Upper lobe of left lung (tissue), 6 donors: ENCODE data around the gene TP53BP1. TPM values are rescaled to one million over a fixed set of nuclear protein-coding genes. Genes with fewer than 3 reads are reported as not detected.

Source experiments
- ATAC-seq, 2 donors: fragments of 200-7000 bp; cut with Tn5 transposase; one replicate each; pipeline ENCODE4 v1.9.1; 2022; ENCODE audit warnings: mild to moderate bottlenecking in 2 of 2, moderate library complexity in 2 of 2; ENCODE audit not compliant: low FRiP score in 2 of 2
- DNase-seq, 2 donors: peaks; one replicate each; pipeline ENCODE4 v3.0.0-alpha.2; 2019 to 2020
- H3K27ac ChIP-seq, 4 donors: fragments of 200-600 bp; sonication (generic); one replicate each; pipeline ENCODE4 v1.5.1; 2016 to 2019
- H3K27me3 ChIP-seq, 4 donors: fragments of 200-600 bp; sonication (generic); one replicate each; pipeline ENCODE4 v1.5.1; 2017 to 2019
- H3K36me3 ChIP-seq, 4 donors: fragments of 200-600 bp; sonication (generic); one replicate each; pipeline ENCODE4 v1.5.1; 2016 to 2019
- H3K4me1 ChIP-seq, 4 donors: fragments of 200-600 bp; sonication (generic); one replicate each; pipeline ENCODE4 v1.5.1; 2018 to 2019
- H3K4me3 ChIP-seq, 4 donors: fragments of 200-600 bp; sonication (generic); one replicate each; pipeline ENCODE4 v1.5.1; 2017 to 2019; ENCODE audit warnings: mild to moderate bottlenecking in 2 of 4, moderate library complexity in 1 of 4
- H3K9me3 ChIP-seq, 4 donors: fragments of 200-600 bp; sonication (generic); one replicate each; pipeline ENCODE4 v1.5.1; 2018 to 2019
- CTCF ChIP-seq, 6 experiments: fragments of 450-650 bp in 4 of 6; fragments of 200-600 bp in 2 of 6; sonication (generic) in 2 of 6; IDR thresholded peaks; one replicate each; pipeline ENCODE4 v1.5.1; 2016 to 2019; ENCODE audit warnings: antibody characterized with exemption in 6 of 6
- EP300 ChIP-seq, 4 donors: sonication (generic); formaldehyde crosslinking; IDR thresholded peaks; one replicate each; pipeline ENCODE4 v1.5.1; 2017; ENCODE audit warnings: antibody characterized with exemption in 4 of 4, control low read depth in 2 of 4
- POLR2A ChIP-seq, 4 donors: fragments of 450-650 bp; IDR thresholded peaks; one replicate each; pipeline ENCODE4 v1.5.1; 2016 to 2017; ENCODE audit warnings: antibody characterized with exemption in 4 of 4, mild to moderate bottlenecking in 2 of 4
- POLR2AphosphoS5 ChIP-seq, 2 donors: sonication (generic); formaldehyde crosslinking; IDR thresholded peaks; one replicate each; pipeline ENCODE4 v1.5.1; 2017; ENCODE audit warnings: antibody characterized with exemption in 2 of 2
- WGBS, 2 donors: methylation state at CpG; one replicate each; pipeline ENCODE4 v1.1.5; 2017 to 2018; 5-methylcytosine and 5-hydroxymethylcytosine counted together
- total RNA-seq, 6 donors: library from RNA; depleted of rRNA in 4 of 6; stranded (reverse); fragments of >200 nt in 4 of 6; gene quantifications; one replicate each; pipeline versions ENCODE4 v1.1.0 to v1.2.1, GENCODE V29; 2016 to 2021
- donor health status: DM: no; HTN: no; CAD: no; lungs with moderate emphysema.
- donor health status: DM: no; HTN: yes; CAD: no; lungs with severe emphysema.

TP53BP1 gene
- total RNA-seq, 6 donors from 2014 or later: 19.3 to 122 (median 28.7) TPM

GRCh38 chr15:43488790-43489189 is 4.2 kb downstream of the TP53BP1 start:
- Histone ChIP-seq H3K36me3 (peaks cover 0 to 20% (median 8%) of the 10 kb centered on the region in 4 donors), H3K4me1 (peaks cover 4 to 25% (median 6%) of the 10 kb centered on the region in 4 donors), H3K27ac (no peak overlapping the region), H3K4me3 (no peak overlapping the region), H3K9me3 (no peaks in the 10 kb centered on the region), H3K27me3 (no peaks in the 10 kb centered on the region)
- 83 to 91% methylated on average over 3 of the region's 3 CpGs for WGBS, 2 donors
- TF ChIP-seq POLR2A (IDR thresholded peaks at IDR 0.05) (no peak), CTCF (IDR thresholded peaks at IDR 0.05) (no peak), EP300 (IDR thresholded peaks at IDR 0.05) (no peak)
- ATAC-seq (no peak), DNase-seq (no peak)

- TF ChIP-seq POLR2AphosphoS5 (IDR thresholded peaks at IDR 0.05) (no peak), EP300 (IDR thresholded peaks at IDR 0.05) (no peak), CTCF (IDR thresholded peaks at IDR 0.05) (no peak), POLR2A (IDR thresholded peaks at IDR 0.05) (no peak)
- H3K4me3 ChIP-seq: no peak overlapping the region
- H3K9me3 ChIP-seq: no peaks in the 10 kb centered on the region
- ATAC-seq: no peak
- no peaks in the 10 kb centered on the region for H3K27me3 ChIP-seq
- whole genome bisulfite sequencing, 2 donors: 87 to 89% methylated on average over 6 of the region's 6 CpGs
- H3K36me3 ChIP-seq: peaks cover 0 to 24% (median 10%) of the 10 kb centered on the region in 4 donors
- no peak overlapping the region for H3K27ac ChIP-seq
- DNase-seq: no peak
- peaks cover 0 to 17% (median 5%) of the 10 kb centered on the region in 4 donors for H3K4me1 ChIP-seq
These were observed 5.6 kb downstream of the TP53BP1 start for GRCh38 chr15:43487271-43487895.

GRCh38 chr15:43484455-43484854 is 8.5 kb downstream of the TP53BP1 start:
- ATAC-seq: no peak
- Histone ChIP-seq H3K27ac (no peak overlapping the region), H3K36me3 (peaks cover 0 to 36% (median 16%) of the 10 kb centered on the region in 4 donors), H3K4me1 (peaks cover 0 to 8% (median 0%) of the 10 kb centered on the region in 4 donors), H3K27me3 (no peaks in the 10 kb centered on the region), H3K9me3 (no peaks in the 10 kb centered on the region), H3K4me3 (no peak overlapping the region)
- 97 to 100% methylated on average over 2 of the region's 2 CpGs for WGBS, 2 donors
- no peak for DNase-seq
- TF ChIP-seq POLR2A (IDR thresholded peaks at IDR 0.05) (no peak), CTCF (IDR thresholded peaks at IDR 0.05) (no peak), POLR2AphosphoS5 (IDR thresholded peaks at IDR 0.05) (no peak), EP300 (IDR thresholded peaks at IDR 0.05) (no peak)

- Histone ChIP-seq H3K27me3 (no peaks in the 10 kb centered on the region), H3K27ac (no peak overlapping the region), H3K4me3 (no peak overlapping the region), H3K36me3 (peaks cover 3 to 43% (median 22%) of the 10 kb centered on the region in 4 donors), H3K4me1 (no peaks in the 10 kb centered on the region), H3K9me3 (no peaks in the 10 kb centered on the region)
- 78 to 86% methylated on average over 4 of the region's 4 CpGs for WGBS, 2 donors
- TF ChIP-seq POLR2A (IDR thresholded peaks at IDR 0.05): no peak
- no peak for TF ChIP-seq CTCF (IDR thresholded peaks at IDR 0.05)
- TF ChIP-seq POLR2AphosphoS5 (IDR thresholded peaks at IDR 0.05): no peak
- no peak for TF ChIP-seq EP300 (IDR thresholded peaks at IDR 0.05)
- DNase-seq (no peak), ATAC-seq (no peak)
These were observed 9.4 kb downstream of the TP53BP1 start for GRCh38 chr15:43483297-43484128.
